NB4 (cell line): ENCODE results near the gene CNOT6L.

ENCODE experiments used
- MYC ChIP-seq: IDR thresholded peaks from 2 replicates; pipeline ENCODE4 v1.6.1; 2011; ENCODE audit warnings: low read depth, low read length
- TF ChIP-seq, protein P1 (sequence below): IDR thresholded peaks from one replicate; pipeline ENCODE4 v1.5.1; 2012; ENCODE audit warnings: low read depth, low read length

DNA sequence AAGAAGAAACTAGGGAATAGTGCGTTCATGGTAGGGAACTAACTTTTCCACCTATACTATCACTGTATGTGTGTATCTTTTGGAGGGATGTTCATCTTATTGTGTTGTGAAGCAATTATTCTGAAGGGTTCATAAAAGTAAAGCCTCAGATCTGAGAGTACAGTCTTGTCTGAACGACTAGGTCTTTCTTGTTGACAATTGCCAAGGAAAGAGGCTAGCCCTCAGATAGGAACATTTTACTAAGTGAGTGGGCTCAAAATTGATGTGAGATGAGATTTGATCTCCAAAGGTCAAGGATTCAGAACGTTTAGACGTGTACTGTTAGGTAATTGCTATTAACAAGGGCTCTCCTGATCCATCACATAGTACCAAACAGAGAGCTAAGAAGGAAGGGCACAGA, 15.2 kb upstream of the CNOT6L start:
- TF ChIP-seq, protein P1, sequence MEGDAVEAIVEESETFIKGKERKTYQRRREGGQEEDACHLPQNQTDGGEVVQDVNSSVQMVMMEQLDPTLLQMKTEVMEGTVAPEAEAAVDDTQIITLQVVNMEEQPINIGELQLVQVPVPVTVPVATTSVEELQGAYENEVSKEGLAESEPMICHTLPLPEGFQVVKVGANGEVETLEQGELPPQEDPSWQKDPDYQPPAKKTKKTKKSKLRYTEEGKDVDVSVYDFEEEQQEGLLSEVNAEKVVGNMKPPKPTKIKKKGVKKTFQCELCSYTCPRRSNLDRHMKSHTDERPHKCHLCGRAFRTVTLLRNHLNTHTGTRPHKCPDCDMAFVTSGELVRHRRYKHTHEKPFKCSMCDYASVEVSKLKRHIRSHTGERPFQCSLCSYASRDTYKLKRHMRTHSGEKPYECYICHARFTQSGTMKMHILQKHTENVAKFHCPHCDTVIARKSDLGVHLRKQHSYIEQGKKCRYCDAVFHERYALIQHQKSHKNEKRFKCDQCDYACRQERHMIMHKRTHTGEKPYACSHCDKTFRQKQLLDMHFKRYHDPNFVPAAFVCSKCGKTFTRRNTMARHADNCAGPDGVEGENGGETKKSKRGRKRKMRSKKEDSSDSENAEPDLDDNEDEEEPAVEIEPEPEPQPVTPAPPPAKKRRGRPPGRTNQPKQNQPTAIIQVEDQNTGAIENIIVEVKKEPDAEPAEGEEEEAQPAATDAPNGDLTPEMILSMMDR = no peak
- TF ChIP-seq MYC = no peak
